H1 (cell line): Measurements from ENCODE around the gene CSGALNACT2. TPM values are rescaled to one million over a fixed set of nuclear protein-coding genes. Genes with fewer than 3 reads are reported as not detected.
A peak's percentile ranks its signal among the peaks of the same experiment; 100 is the strongest.

Experiments
- CTCF ChIA-PET: fragments of 300-600 bp; sonication (Branson Sonifier 250); formaldehyde crosslinking; loops from one replicate; lab custom pipeline; 2021; ENCODE audit not compliant: partially characterized antibody; lab: Charles Lee
- POLR2A ChIA-PET: fragments of 300-600 bp; sonication (Branson Sonifier 250); formaldehyde crosslinking; loops from one replicate; lab custom pipeline; 2021; ENCODE audit warnings: inconsistent platforms; ENCODE audit not compliant: partially characterized antibody; lab: Charles Lee
- DNase-seq, 2 experiments: peaks; one replicate each; pipeline versions ENCODE4 v3.0.0 to v3.0.0-alpha.2; 2010 to 2022; ENCODE audit warnings: low spot score in 2 of 2, low read depth in 1 of 2, mixed read lengths in 1 of 2
- FAIRE-seq: peaks from 2 replicates; lab custom pipeline; 2011; peaks lifted over from hg19 to GRCh38; lab: Jason Lieb, UNC
- H2AFZ ChIP-seq: 2 replicates; pipeline ENCODE4 v1.8.1; 2012; ENCODE audit warnings: low read length, inconsistent platforms
- H2AK5ac ChIP-seq: 2 replicates; pipeline ENCODE4 v1.6.1; 2013; ENCODE audit warnings: low read depth, low read length
- H2BK120ac ChIP-seq: replicated peaks from 2 replicates; pipeline ENCODE3; 2013; ENCODE audit warnings: low read depth, low read length, inconsistent platforms
- H2BK12ac ChIP-seq: 2 replicates; pipeline ENCODE4 v1.6.1; 2013; ENCODE audit warnings: low read depth, low read length
- H2BK15ac ChIP-seq: 2 replicates; pipeline ENCODE4 v1.6.1; 2013; ENCODE audit warnings: low read length
- H2BK20ac ChIP-seq: 2 replicates; pipeline ENCODE4 v1.6.1; 2013; ENCODE audit warnings: low read length
- H2BK5ac ChIP-seq: 2 replicates; pipeline ENCODE4 v1.6.1; 2013; ENCODE audit warnings: low read depth, low read length
- H3K14ac ChIP-seq: 2 replicates; pipeline ENCODE4 v1.6.1; 2013; ENCODE audit warnings: inconsistent platforms; ENCODE audit not compliant: insufficient read length
- H3K18ac ChIP-seq: 2 replicates; pipeline ENCODE4 v1.6.1; 2013; ENCODE audit warnings: low read length; ENCODE audit errors: extremely low read depth
- H3K23ac ChIP-seq: 2 replicates; pipeline ENCODE4 v1.6.1; 2013; ENCODE audit warnings: inconsistent platforms; ENCODE audit not compliant: insufficient read length
- H3K23me2 ChIP-seq: 2 replicates; pipeline ENCODE4 v1.6.1; 2013; ENCODE audit warnings: low read depth, low read length
- H3K27ac ChIP-seq: 2 replicates; pipeline ENCODE4 v1.6.1; 2011; ENCODE audit warnings: low read depth, low read length, inconsistent platforms
- H3K27me3 ChIP-seq, 4 experiments: replicated peaks in 1 of 4; 1 replicate in 1 of 4; 2 replicates in 3 of 4; pipeline versions ENCODE4 v1.6.1 to v1.8.1; 2011 to 2013; ENCODE audit warnings: low read length in 3 of 4, mild to moderate bottlenecking in 3 of 4, inconsistent platforms in 2 of 4, mixed read lengths in 2 of 4, moderate library complexity in 1 of 4; ENCODE audit not compliant: control insufficient read depth in 3 of 4, insufficient read depth in 3 of 4; ENCODE audit errors: extremely low read depth in 1 of 4
- H3K36me3 ChIP-seq, 4 experiments: 2 replicates each; pipeline versions ENCODE4 v1.6.1 to v1.8.1; 2011 to 2013; ENCODE audit warnings: mild to moderate bottlenecking in 4 of 4, low read length in 3 of 4, moderate library complexity in 2 of 4, control low read depth in 1 of 4, inconsistent platforms in 1 of 4; ENCODE audit not compliant: insufficient read depth in 4 of 4, control insufficient read depth in 2 of 4
- H3K4ac ChIP-seq: replicated peaks from 2 replicates; pipeline ENCODE3; 2013; ENCODE audit warnings: low read length, low read depth, mixed read lengths, inconsistent platforms; ENCODE audit not compliant: insufficient read length
- H3K4me1 ChIP-seq, 4 experiments: replicated peaks in 1 of 4; 1 replicate in 1 of 4; 2 replicates in 3 of 4; pipeline versions ENCODE4 v1.6.1 to v1.8.1; 2011 to 2013; ENCODE audit warnings: low read length in 3 of 4, inconsistent platforms in 2 of 4, mixed read lengths in 1 of 4; ENCODE audit not compliant: insufficient read depth in 4 of 4, control insufficient read depth in 3 of 4
- H3K4me2 ChIP-seq, 2 experiments: 2 replicates each; pipeline versions ENCODE4 v1.6.1 to v1.8.1; 2011 to 2013; ENCODE audit warnings: low read depth in 2 of 2, low read length in 2 of 2, control low read depth in 1 of 2, inconsistent platforms in 1 of 2, mild to moderate bottlenecking in 1 of 2; ENCODE audit not compliant: insufficient read depth in 1 of 2
- H3K4me3 ChIP-seq, 4 experiments: fragments of 200-600, 300-600 bp in 1 of 4; sonication (generic), shearing (Covaris generic), sonication (Bioruptor Twin) in 1 of 4; 2 replicates each; pipeline versions ENCODE4 v1.5.1 to v1.8.1; 2011 to 2016; ENCODE audit warnings: low read length in 4 of 4, low read depth in 3 of 4, control low read depth in 2 of 4, inconsistent platforms in 2 of 4, mild to moderate bottlenecking in 2 of 4, mixed read lengths in 1 of 4, moderate library complexity in 1 of 4; ENCODE audit not compliant: insufficient read depth in 2 of 4; ENCODE audit errors: extremely low read depth in 1 of 4
- H3K56ac ChIP-seq: replicated peaks from 2 replicates; pipeline ENCODE3; 2013; ENCODE audit warnings: low read depth, mild to moderate bottlenecking, mixed read lengths, low read length, inconsistent platforms; ENCODE audit not compliant: insufficient read length
- H3K79me1 ChIP-seq: 2 replicates; pipeline ENCODE4 v1.6.1; 2013; ENCODE audit warnings: low read depth, low read length, control low read depth
- H3K79me2 ChIP-seq, 2 experiments: 2 replicates each; pipeline versions ENCODE4 v1.6.1 to v1.8.1; 2012 to 2013; ENCODE audit warnings: low read length in 2 of 2, mild to moderate bottlenecking in 2 of 2, inconsistent platforms in 1 of 2; ENCODE audit not compliant: insufficient read depth in 2 of 2, control insufficient read depth in 1 of 2
- H3K9ac ChIP-seq, 4 experiments: replicated peaks in 1 of 4; 1 replicate in 1 of 4; 2 replicates in 3 of 4; pipeline versions ENCODE4 v1.6.1 to v1.8.1; 2011 to 2013; ENCODE audit warnings: low read depth in 3 of 4, low read length in 3 of 4, control low read depth in 2 of 4, mild to moderate bottlenecking in 2 of 4, moderate library complexity in 2 of 4, inconsistent platforms in 1 of 4; ENCODE audit errors: extremely low read depth in 1 of 4
- H3K9me3 ChIP-seq, 2 experiments: 2 replicates each; pipeline versions ENCODE4 v1.6.1 to v1.8.1; 2012 to 2013; ENCODE audit warnings: mild to moderate bottlenecking in 2 of 2, moderate library complexity in 2 of 2, control low read depth in 1 of 2, inconsistent platforms in 1 of 2, low read depth in 1 of 2, low read length in 1 of 2, mixed read lengths in 1 of 2; ENCODE audit not compliant: insufficient read depth in 2 of 2
- H4K20me1 ChIP-seq, 2 experiments: replicated peaks in 1 of 2; 2 replicates each; pipeline versions ENCODE3 to v1.8.1; 2011 to 2013; ENCODE audit warnings: inconsistent platforms in 2 of 2, low read length in 2 of 2, mild to moderate bottlenecking in 1 of 2; ENCODE audit not compliant: insufficient read depth in 2 of 2, control insufficient read depth in 1 of 2
- H4K5ac ChIP-seq: 2 replicates; pipeline ENCODE4 v1.6.1; 2013; ENCODE audit warnings: low read length, low read depth, mixed read lengths, inconsistent platforms; ENCODE audit not compliant: insufficient read length
- H4K8ac ChIP-seq: 2 replicates; pipeline ENCODE4 v1.8.0; 2013; ENCODE audit warnings: mild to moderate bottlenecking, moderate library complexity, low read length, inconsistent platforms; ENCODE audit not compliant: insufficient read depth; ENCODE audit errors: extremely low read depth
- H4K91ac ChIP-seq: replicated peaks from 2 replicates; pipeline ENCODE3; 2013; ENCODE audit warnings: low read length, mixed read lengths, inconsistent platforms; ENCODE audit not compliant: insufficient read length
- CEBPB ChIP-seq: IDR thresholded peaks from 2 replicates; pipeline ENCODE4 v1.6.1; 2012; ENCODE audit warnings: low read depth, low read length
- CHD1 ChIP-seq: IDR thresholded peaks from 2 replicates; pipeline ENCODE4 v1.6.1; 2012; ENCODE audit warnings: low read depth, low read length, improper control_type of control experiment
- CHD2 ChIP-seq: IDR thresholded peaks from 2 replicates; pipeline ENCODE4 v1.6.1; 2012; ENCODE audit warnings: low read length, improper control_type of control experiment
- CTCF ChIP-seq, 3 experiments: IDR thresholded peaks; 1 replicate in 2 of 3; 2 replicates in 1 of 3; pipeline versions ENCODE4 v1.5.1 to v1.6.1; 2011; ENCODE audit warnings: low read length in 3 of 3, mild to moderate bottlenecking in 3 of 3, inconsistent platforms in 2 of 3, low read depth in 1 of 3, moderate library complexity in 1 of 3; ENCODE audit not compliant: insufficient read depth in 1 of 3; ENCODE audit errors: control extremely low read depth in 1 of 3
- E2F6 ChIP-seq: IDR thresholded peaks from 2 replicates; pipeline ENCODE4 v1.6.1; 2012; ENCODE audit warnings: inconsistent platforms
- GABPA ChIP-seq: IDR thresholded peaks from 2 replicates; pipeline ENCODE4 v1.6.1; 2011; ENCODE audit warnings: mild to moderate bottlenecking, low read length, moderate library complexity, borderline replicate concordance; ENCODE audit not compliant: insufficient read depth
- GTF2F1 ChIP-seq: IDR thresholded peaks from 2 replicates; pipeline ENCODE4 v1.6.1; 2012; ENCODE audit warnings: low read depth, low read length, improper control_type of control experiment, borderline replicate concordance
- RAD21 ChIP-seq, 2 experiments: IDR thresholded peaks in 1 of 2; conservative IDR thresholded peaks in 1 of 2; 2 replicates each; pipeline ENCODE4 v1.6.1; 2011; ENCODE audit warnings: low read depth in 2 of 2, low read length in 2 of 2, improper control_type of control experiment in 1 of 2, inconsistent platforms in 1 of 2, mild to moderate bottlenecking in 1 of 2, moderate library complexity in 1 of 2
- WGBS, 2 experiments: shearing (Covaris generic) in 1 of 2; methylation state at CpG; one replicate each; pipeline versions ENCODE4 v1.1.6 to v1.1.7; 2013 to 2015; ENCODE audit warnings: low lambda C conversion rate in 2 of 2, mixed read lengths in 2 of 2, inconsistent platforms in 1 of 2, low coverage in 1 of 2, missing lambda C conversion rate in 1 of 2; ENCODE audit not compliant: insufficient replicate concordance in 2 of 2, insufficient coverage in 1 of 2, insufficient read length in 1 of 2; ENCODE audit errors: extremely low coverage in 1 of 2, missing lambda C conversion rate in 1 of 2; 5-methylcytosine and 5-hydroxymethylcytosine counted together
- polyA plus RNA-seq, 7 experiments: library from polyadenylated mRNA; depleted of rRNA in 3 of 7; stranded (reverse) in 5 of 7; unstranded in 2 of 7; fragments of >200 nt in 5 of 7; fragments of 200-250 nt in 2 of 7; gene quantifications; 1 replicate in 5 of 7; 2 replicates in 1 of 7; 4 replicates in 1 of 7; pipeline versions ENCODE4 v1.2.1 to v1.2.3, GENCODE V29; 2011 to 2013; ENCODE audit warnings: missing spikeins in 2 of 7, mixed read lengths in 2 of 7
- total RNA-seq: library from RNA; stranded (reverse); fragmentation: NEBNext Ultra II Directional; extraction: Animal tissue kit (Norgen Biotek cat#: 25700); gene quantifications from 2 replicates; pipeline ENCODE4 v1.2.1, GENCODE V29; 2021

CSGALNACT2 gene
- total and polyA plus RNA-seq, 2 of the 8 experiments (the other 6 are each of a cell fraction or from before 2014, with no cell fraction given) = 2.6 to 5.3 TPM

DNA sequence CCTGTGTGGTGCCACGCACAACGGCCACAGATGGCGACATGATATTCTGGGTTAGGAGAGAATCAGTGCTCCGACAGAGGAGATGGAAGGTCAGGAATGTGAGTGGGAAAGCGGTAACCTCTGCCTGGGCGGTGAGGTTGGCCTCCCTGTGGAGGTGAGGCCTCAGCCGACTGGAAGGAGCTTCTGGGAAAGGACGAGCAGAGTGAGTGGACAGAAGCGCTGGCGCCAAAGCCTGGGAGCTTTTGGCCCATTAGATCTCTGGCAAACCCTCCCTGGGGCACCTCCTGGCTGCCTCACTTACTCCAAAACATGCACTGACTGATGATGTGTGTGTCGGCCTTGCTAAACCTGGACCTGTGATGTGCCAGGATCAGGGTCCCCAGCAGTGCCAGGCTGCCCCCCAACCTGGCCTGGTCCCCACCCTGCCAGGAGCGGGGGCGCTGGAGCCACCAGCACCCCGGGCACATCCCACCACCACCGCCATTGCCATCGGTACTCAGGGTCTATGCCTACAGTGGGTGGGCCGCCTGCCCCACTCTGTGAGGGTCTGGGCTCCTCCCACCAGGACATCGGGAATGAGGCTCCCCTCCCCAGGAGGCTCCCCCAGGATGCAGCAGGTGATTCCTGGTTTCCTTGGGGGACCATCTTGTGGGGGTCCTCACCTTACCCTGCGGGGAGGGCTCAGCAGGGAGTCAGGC is 77.7 kb downstream of the CSGALNACT2 start:
- DNase-seq = no peak
- no peaks in the 10 kb centered on the region for H3K79me1 ChIP-seq
- no peak overlapping the region for H3K9ac ChIP-seq
- no peak overlapping the region for H2BK12ac ChIP-seq
- FAIRE-seq = no peak
- H2BK5ac ChIP-seq = no peak overlapping the region
- no peak overlapping the region for H4K5ac ChIP-seq
- H2BK20ac ChIP-seq = no peak overlapping the region
- H3K23ac ChIP-seq = no peak overlapping the region
- POLR2A ChIA-PET = no interaction called here
- WGBS, 2 experiments = 85% methylated on average over 18 of the region's 19 CpGs; no CpG with 5 or more reads in 1 of the 2 experiments
- H4K91ac ChIP-seq = no peak overlapping the region
- no peak overlapping the region for H2AFZ ChIP-seq
- no peak overlapping the region for H3K18ac ChIP-seq
- no peak overlapping the region for H2AK5ac ChIP-seq
- H3K4me3 ChIP-seq = no peak overlapping the region
- peaks cover 0 to 5% (median 0%) of the 10 kb centered on the region in 4 experiments; a peak in 1 of 7 replicates for H3K4me1 ChIP-seq
- no peak for TF ChIP-seq GABPA
- TF ChIP-seq GTF2F1 = no peak
- no peak for TF ChIP-seq CHD1
- no peak for TF ChIP-seq CHD2
- TF ChIP-seq CTCF (IDR thresholded peaks at IDR 0.05; ENCODE audit: control extremely low read depth in 1 of 3, insufficient read depth in 1 of 3, low read depth in 1 of 3, low read length in 3 of 3) = no peak
- TF ChIP-seq RAD21 (IDR thresholded peaks at IDR 0.05 in 1 of 2, conservative IDR thresholded peaks at IDR 0.05 in 1 of 2; ENCODE audit: low read depth in 2 of 2, low read length in 2 of 2) = no peak
- TF ChIP-seq CEBPB = no peak
- no peak for TF ChIP-seq E2F6
- H4K8ac ChIP-seq = no peak overlapping the region
- no peaks in the 10 kb centered on the region for H3K27me3 ChIP-seq
- no peaks in the 10 kb centered on the region for H3K9me3 ChIP-seq
- H2BK15ac ChIP-seq = 0 out of 2 replicates have a peak overlapping the region, but pooled peaks have one; percentile 72
- H3K4me2 ChIP-seq = no peak overlapping the region
- no peak overlapping the region for H3K4ac ChIP-seq
- peaks cover 0 to 5% of the 10 kb centered on the region in 2 experiments for H4K20me1 ChIP-seq
- no peaks in the 10 kb centered on the region for H3K79me2 ChIP-seq
- H3K36me3 ChIP-seq = no peaks in the 10 kb centered on the region
- H2BK120ac ChIP-seq = no peak overlapping the region
- H3K27ac ChIP-seq = no peak overlapping the region
- H3K56ac ChIP-seq = no peak overlapping the region
- H3K14ac ChIP-seq = no peak overlapping the region
- CTCF ChIA-PET = interaction anchor here (1.2 to 4.4 kb wide), 7 partner anchors 11 to 133 kb away, joined by 4 to 26 read pairs (median 6); no protein-coding TSS in a partner anchor
- no peaks in the 10 kb centered on the region for H3K23me2 ChIP-seq
